GM13977 (cell line): Measurements from ENCODE around the gene ZNF333.
"Not testable (repeated sequence)": the region's sequence is repeated elsewhere in the genome, so short reads cannot be mapped to it uniquely, and the experiment has no call there.

Source experiments
- DNase-seq: peaks from one replicate; pipeline ENCODE4 v3.0.0; 2012; ENCODE audit warnings: low spot score
- CTCF ChIP-seq: IDR thresholded peaks from 2 replicates; pipeline ENCODE4 v1.5.1; 2012; ENCODE audit warnings: mild to moderate bottlenecking, control low read depth; ENCODE audit not compliant: insufficient read depth; ENCODE audit errors: extremely low read depth, missing control alignments
- in situ Hi-C: fragments of 300-500 bp; cut with MboI; formaldehyde crosslinking; loops from one replicate; pipeline ENCODE4 v1.12.0; 2022; ENCODE audit warnings: low sequenced_read_pairs, low pct_unique_long_range_greater_than_20kb, mixed read lengths, inconsistent platforms; ENCODE audit not compliant: unreplicated experiment

The ZNF333 gene

DNA sequence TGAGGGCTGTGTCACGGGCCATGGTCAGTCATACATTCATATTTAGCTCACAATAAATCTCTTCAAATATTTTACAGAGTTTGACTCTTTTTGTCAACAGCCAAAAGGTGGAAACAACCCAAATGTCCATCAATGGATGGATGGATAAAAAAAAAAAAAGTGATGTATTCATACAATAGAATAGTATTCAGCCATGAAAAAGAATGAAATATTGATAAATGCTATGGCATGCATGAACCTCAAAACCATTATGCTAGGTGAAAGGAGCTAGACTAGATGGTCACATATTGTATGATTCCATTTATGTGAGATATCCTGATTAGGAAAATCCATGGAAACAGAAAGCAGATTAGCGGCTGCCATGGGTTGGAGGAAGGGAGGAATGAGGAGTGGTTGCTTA, 72.3 kb downstream of the ZNF333 start:
- no peak for DNase-seq
- in situ Hi-C loops, result no loop called here
- no peak for TF ChIP-seq CTCF

DNA sequence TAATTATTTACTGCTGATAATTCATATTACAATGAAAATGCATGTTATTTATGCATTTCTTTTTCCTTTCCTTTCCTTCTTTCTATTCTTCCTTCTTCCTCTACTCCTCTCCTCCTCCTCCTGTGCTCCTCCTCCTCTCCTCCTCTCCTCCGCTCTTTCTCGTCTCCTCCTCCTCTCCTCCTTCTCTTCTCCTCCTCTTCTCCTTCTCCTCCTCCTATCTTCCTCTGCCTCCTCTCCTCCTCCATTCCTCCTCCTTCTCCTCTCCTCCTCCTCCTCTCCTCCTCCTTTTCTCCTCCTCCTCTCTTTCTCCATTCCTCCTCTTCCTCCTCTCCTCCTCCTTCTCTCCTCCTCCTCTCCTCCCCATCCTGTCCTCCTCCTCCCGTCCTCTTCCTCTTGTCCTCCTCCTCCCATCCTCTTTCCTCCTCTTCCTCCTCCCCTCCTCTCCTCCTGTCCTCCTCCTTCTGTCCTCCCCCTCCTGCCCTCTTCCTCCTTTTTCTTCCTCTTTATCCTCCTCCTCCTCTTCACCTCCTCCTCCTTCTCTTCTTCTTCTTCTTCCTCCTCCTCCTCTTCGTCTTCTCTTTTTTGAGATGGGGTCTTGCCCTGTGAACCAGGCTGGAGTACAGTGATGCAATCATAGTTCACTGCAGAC, 73.8 kb downstream of the ZNF333 start:
- DNase-seq, result no peak
- in situ Hi-C loops, result no loop called here
- no peak for TF ChIP-seq CTCF

DNA sequence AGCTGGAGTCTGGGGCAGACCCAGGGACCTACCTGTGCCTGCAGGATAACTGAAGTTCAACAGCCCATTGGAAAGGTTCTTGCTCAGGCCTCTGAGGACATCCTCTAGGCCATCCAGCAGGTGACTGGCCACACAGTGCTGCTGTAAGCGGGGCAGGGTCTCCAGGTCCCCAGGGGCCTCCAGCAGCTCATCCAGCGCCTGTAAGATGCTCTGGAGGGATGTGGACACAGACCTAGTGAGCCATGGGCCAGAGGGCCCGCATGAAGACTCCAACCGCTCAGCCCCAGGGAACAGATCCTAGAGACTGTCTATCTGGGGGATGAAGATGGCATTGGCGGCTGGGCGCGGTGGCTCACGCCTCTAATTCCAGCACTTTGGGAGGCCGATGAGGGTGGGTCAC, 74.6 kb downstream of the ZNF333 start:
- in situ Hi-C loops, result no loop called here
- no peak for TF ChIP-seq CTCF
- no peak for DNase-seq

DNA sequence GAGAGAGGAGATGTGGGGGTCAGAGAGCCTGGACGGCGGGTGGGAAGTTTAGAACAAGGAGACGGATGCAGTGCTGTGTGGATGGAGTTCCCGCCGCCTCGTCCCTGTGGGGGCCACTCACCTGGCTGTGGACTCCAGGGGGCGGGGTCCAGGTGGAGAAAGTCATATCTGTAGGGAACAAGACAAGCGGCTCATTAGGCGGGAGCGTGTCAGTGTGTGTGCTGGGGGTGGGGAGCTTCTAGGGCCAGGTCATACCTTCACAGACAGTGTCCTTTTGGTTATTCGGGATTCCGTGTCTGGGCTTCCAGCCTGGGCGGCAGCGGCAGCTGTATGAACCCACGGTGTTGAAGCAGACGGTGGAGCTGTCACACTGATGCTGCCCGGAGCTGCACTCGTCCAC, 75.6 kb downstream of the ZNF333 start:
- DNase-seq, result not testable (repeated sequence)
- in situ Hi-C loops, result loop anchor here (5.0 kb wide), 1 partner anchor 368 kb away; no protein-coding TSS in a partner anchor

DNA sequence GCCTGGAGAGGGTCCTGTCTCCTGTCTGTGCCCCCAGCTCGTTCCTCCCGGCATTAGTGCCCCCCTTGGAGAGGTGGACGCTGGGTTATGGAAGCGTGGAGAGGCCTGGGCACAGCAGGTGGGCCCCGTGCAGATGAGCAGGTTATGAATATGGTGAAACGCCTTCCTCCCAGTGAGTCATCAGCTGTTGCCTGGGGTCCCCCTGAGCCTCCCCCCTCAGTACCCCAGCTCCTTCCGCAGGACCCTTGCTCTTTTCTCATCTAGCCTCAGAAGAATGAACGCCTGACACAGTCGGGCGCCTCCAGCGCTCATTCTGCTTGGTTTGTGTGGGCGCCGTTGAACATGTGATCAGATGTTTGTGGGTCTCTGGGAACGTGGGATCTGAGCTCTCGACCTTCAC, 76.0 kb downstream of the ZNF333 start:
- not testable (repeated sequence) for DNase-seq
- in situ Hi-C loops, result loop anchor here (5.0 kb wide), 1 partner anchor 369 kb away; no protein-coding TSS in a partner anchor

DNA sequence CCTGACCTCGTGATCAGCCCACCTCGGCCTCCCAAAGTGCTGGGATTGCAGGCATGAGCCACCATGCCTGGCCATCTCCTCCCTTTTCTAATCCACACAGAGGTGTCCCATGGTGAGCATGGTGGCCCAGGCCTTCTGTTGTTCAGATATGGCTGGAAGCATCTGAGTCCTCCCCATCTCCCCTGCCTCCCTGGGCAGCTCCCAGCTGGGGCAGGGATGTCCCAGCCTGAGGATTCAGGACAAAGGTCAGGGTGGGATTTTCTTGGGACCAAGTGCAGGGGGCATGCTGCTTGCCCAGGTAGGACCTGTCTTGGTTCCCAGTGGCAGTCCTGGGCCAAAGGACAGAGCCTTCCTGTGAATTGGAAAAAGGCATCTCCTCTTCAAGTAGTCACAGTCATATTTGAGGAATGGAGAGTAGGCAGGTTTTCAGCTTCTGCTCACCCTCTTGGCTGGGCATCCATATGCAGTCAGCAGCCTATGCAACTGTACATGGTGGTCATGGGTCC, 77.7 kb downstream of the ZNF333 start:
- no peak for DNase-seq
- in situ Hi-C loops, result loop anchor here (5.0 kb wide), 1 partner anchor 370 kb away; no protein-coding TSS in a partner anchor
- no peak for TF ChIP-seq CTCF

GRCh38 chr19:14768001-14768400, 78.2 kb downstream of the ZNF333 start:
- in situ Hi-C loops, result loop anchor here (5.0 kb wide), 1 partner anchor 371 kb away; no protein-coding TSS in a partner anchor
- no peak for TF ChIP-seq CTCF
- DNase-seq, result no peak
